ENCODE data around the gene ZFR. TPM values are rescaled to one million over a fixed set of nuclear protein-coding genes. Genes with fewer than 3 reads are reported as not detected.

ZFR gene
- polyA plus RNA-seq, 1 donor (not counting 4 experiments of a cell fraction or from before 2014, with no cell fraction given): 58.7 TPM

GRCh38 chr5:32458880-32459495 lies 14.4 kb upstream of the ZFR start:
- Histone ChIP-seq H4K20me1 (ENCODE audit: control insufficient read depth, extremely low read depth, insufficient read depth, low read length) (no peaks in the 10 kb centered on the region), H3K4me2 (ENCODE audit: control insufficient read depth, extremely low read depth, insufficient read depth, low read depth, low read length) (no peak overlapping the region), H3K27ac (ENCODE audit: control insufficient read depth, insufficient read depth, low read length) (no peak overlapping the region), H3K4me3 (ENCODE audit: control insufficient read depth in 2 of 3, extremely low read depth in 1 of 3, insufficient read depth in 2 of 3, low read depth in 1 of 3, low read length in 3 of 3) (no peak overlapping the region), H3K27me3 (ENCODE audit: control insufficient read depth, extremely low read depth, insufficient read depth, low read length) (peaks cover 2% of the 10 kb centered on the region), H3K36me3 (ENCODE audit: control insufficient read depth in 2 of 2, extremely low read depth in 1 of 2, insufficient read depth in 2 of 2, low read length in 2 of 2) (no peaks in the 10 kb centered on the region), H3K79me2 (ENCODE audit: control insufficient read depth, insufficient read depth, low read length) (no peaks in the 10 kb centered on the region), H2AFZ (ENCODE audit: control insufficient read depth, low read length) (no peak overlapping the region), H3K4me1 (ENCODE audit: control insufficient read depth, extremely low read depth, insufficient read depth, low read length) (no peaks in the 10 kb centered on the region), H3K9me1 (ENCODE audit: control insufficient read depth, extremely low read depth, insufficient read depth, low read length) (no peaks in the 10 kb centered on the region), H3K9ac (ENCODE audit: control insufficient read depth, extremely low read depth, insufficient read depth, low read length) (no peak overlapping the region), H3K9me3 (ENCODE audit: control insufficient read depth, low read depth, low read length) (no peaks in the 10 kb centered on the region)
- dilution Hi-C loops (cut with MboI; ENCODE audit: extremely low pct_ligation_motif_present, low sequenced_read_pairs): no loop called here
- no peak for DNase-seq (ENCODE audit: low read depth, low spot score)
- no peak for FAIRE-seq
- TF ChIP-seq EZH2 (IDR thresholded peaks at IDR 0.05; ENCODE audit: low read length) (no peak), CTCF (optimal IDR thresholded peaks at IDR 0.05 in 1 of 3, IDR thresholded peaks at IDR 0.05 in 1 of 3, conservative IDR thresholded peaks at IDR 0.05 in 1 of 3; ENCODE audit: extremely low read depth in 1 of 3, insufficient read depth in 2 of 3, low read length in 3 of 3) (no peak)

- Histone ChIP-seq H3K27me3 (ENCODE audit: control insufficient read depth, extremely low read depth, insufficient read depth, low read length) (peaks cover 2% of the 10 kb centered on the region), H3K4me3 (ENCODE audit: control insufficient read depth in 2 of 3, extremely low read depth in 1 of 3, insufficient read depth in 2 of 3, low read depth in 1 of 3, low read length in 3 of 3) (no peak overlapping the region), H2AFZ (ENCODE audit: control insufficient read depth, low read length) (no peak overlapping the region), H3K4me2 (ENCODE audit: control insufficient read depth, extremely low read depth, insufficient read depth, low read depth, low read length) (no peak overlapping the region), H4K20me1 (ENCODE audit: control insufficient read depth, extremely low read depth, insufficient read depth, low read length) (no peaks in the 10 kb centered on the region), H3K9ac (ENCODE audit: control insufficient read depth, extremely low read depth, insufficient read depth, low read length) (no peak overlapping the region), H3K79me2 (ENCODE audit: control insufficient read depth, insufficient read depth, low read length) (no peaks in the 10 kb centered on the region), H3K9me1 (ENCODE audit: control insufficient read depth, extremely low read depth, insufficient read depth, low read length) (no peaks in the 10 kb centered on the region), H3K36me3 (ENCODE audit: control insufficient read depth in 2 of 2, extremely low read depth in 1 of 2, insufficient read depth in 2 of 2, low read length in 2 of 2) (no peaks in the 10 kb centered on the region), H3K4me1 (ENCODE audit: control insufficient read depth, extremely low read depth, insufficient read depth, low read length) (no peaks in the 10 kb centered on the region), H3K9me3 (ENCODE audit: control insufficient read depth, low read depth, low read length) (no peaks in the 10 kb centered on the region), H3K27ac (ENCODE audit: control insufficient read depth, insufficient read depth, low read length) (no peak overlapping the region)
- TF ChIP-seq CTCF (optimal IDR thresholded peaks at IDR 0.05 in 1 of 3, IDR thresholded peaks at IDR 0.05 in 1 of 3, conservative IDR thresholded peaks at IDR 0.05 in 1 of 3; ENCODE audit: extremely low read depth in 1 of 3, insufficient read depth in 2 of 3, low read length in 3 of 3) (no peak), EZH2 (IDR thresholded peaks at IDR 0.05; ENCODE audit: low read length) (no peak)
- DNase-seq (ENCODE audit: low read depth, low spot score) (no peak), FAIRE-seq (no peak)
- dilution Hi-C loops (cut with MboI; ENCODE audit: extremely low pct_ligation_motif_present, low sequenced_read_pairs): no loop called here
Measured at GRCh38 chr5:32455311-32455710, 10.8 kb upstream of the ZFR start.

All from keratinocyte (primary cell).